Smooth muscle cell (in vitro differentiated cells): Measurements from ENCODE around the gene PDPK1. TPM values are rescaled to one million over a fixed set of nuclear protein-coding genes. Genes with fewer than 3 reads are reported as not detected.

Experiments
- DNase-seq: peaks from one replicate; lab custom pipeline; 2025; ENCODE audit not compliant: unreplicated experiment; lab: John Stamatoyannopoulos, UW
- H2AFZ ChIP-seq: fragments of 200-600 bp; sonication (generic); 2 replicates; pipeline ENCODE4 v1.6.0; 2016; ENCODE audit warnings: antibody characterized with exemption, low read depth, mild to moderate bottlenecking
- H3F3A ChIP-seq: fragments of 200-600 bp; sonication (generic); 2 replicates; pipeline ENCODE4 v1.6.0; 2017; ENCODE audit warnings: antibody characterized with exemption, low read depth
- H3K27ac ChIP-seq: fragments of 200-600 bp; sonication (generic); 2 replicates; pipeline ENCODE4 v1.5.1; 2016; ENCODE audit warnings: low read depth, mild to moderate bottlenecking
- H3K27me3 ChIP-seq: fragments of 200-600 bp; sonication (generic); 2 replicates; pipeline ENCODE4 v1.6.1; 2016; ENCODE audit warnings: low read depth, mild to moderate bottlenecking
- H3K36me3 ChIP-seq: fragments of 200-600 bp; sonication (generic); 2 replicates; pipeline ENCODE4 v1.5.1; 2016; ENCODE audit warnings: low read depth
- H3K4me1 ChIP-seq: fragments of 200-600 bp; sonication (generic); 2 replicates; pipeline ENCODE4 v1.5.1; 2016; ENCODE audit warnings: low read depth
- H3K4me2 ChIP-seq: fragments of 200-600 bp; sonication (generic); 2 replicates; pipeline ENCODE4 v1.6.0; 2016; ENCODE audit warnings: mild to moderate bottlenecking
- H3K4me3 ChIP-seq: fragments of 200-600 bp; sonication (generic); 2 replicates; pipeline ENCODE4 v1.5.1; 2016; ENCODE audit warnings: mild to moderate bottlenecking
- H3K79me2 ChIP-seq: fragments of 200-600 bp; sonication (generic); 2 replicates; pipeline ENCODE4 v1.6.0; 2016; ENCODE audit warnings: low read depth, mild to moderate bottlenecking
- H3K9ac ChIP-seq: fragments of 200-600 bp; sonication (generic); 2 replicates; pipeline ENCODE4 v1.6.0; 2016; ENCODE audit warnings: low read depth
- H3K9me3 ChIP-seq: fragments of 200-600 bp; sonication (generic); replicated peaks from 2 replicates; pipeline ENCODE4 v1.5.1; 2016; ENCODE audit warnings: low read depth
- H4K20me1 ChIP-seq: fragments of 200-600 bp; sonication (generic); 2 replicates; pipeline ENCODE4 v1.6.0; 2016; ENCODE audit warnings: low read depth
- CTCF ChIP-seq: fragments of 200-600 bp; sonication (generic); IDR thresholded peaks from 2 replicates; pipeline ENCODE4 v1.5.1; 2017; ENCODE audit warnings: borderline replicate concordance, mild to moderate bottlenecking, antibody characterized with exemption; ENCODE audit not compliant: insufficient read depth, poor library complexity, severe bottlenecking
- WGBS: methylation state at CpG from one replicate; pipeline ENCODE4 v1.1.7; 2016; ENCODE audit warnings: low lambda C conversion rate; 5-methylcytosine and 5-hydroxymethylcytosine counted together
- polyA plus RNA-seq: library from polyadenylated mRNA; unstranded; fragments of >200 nt; fragmentation: Nextera tagmentation; extraction: Ambion mirVana; gene quantifications from 2 replicates; pipeline ENCODE4 v1.2.1, GENCODE V29; 2016
- total RNA-seq: library from RNA; depleted of rRNA; stranded (reverse); fragments of >200 nt; gene quantifications from 2 replicates; pipeline ENCODE4 v1.2.3, GENCODE V29; 2014

The PDPK1 gene
- total and polyA plus RNA-seq, 2 experiments from 2014 or later, result 16.4 to 23.8 TPM

- Histone ChIP-seq H3K9me3 (no peaks in the 10 kb centered on the region), H3K9ac (no peak overlapping the region), H2AFZ (no peak overlapping the region), H4K20me1 (peaks cover 11% of the 10 kb centered on the region), H3K4me1 (peaks cover 6% of the 10 kb centered on the region), H3K27me3 (no peaks in the 10 kb centered on the region), H3K36me3 (no peaks in the 10 kb centered on the region), H3K4me3 (no peak overlapping the region), H3F3A (no peaks in the 10 kb centered on the region), H3K27ac (no peak overlapping the region), H3K79me2 (peaks cover 17% of the 10 kb centered on the region), H3K4me2 (no peak overlapping the region)
- no peak for TF ChIP-seq CTCF
- over 99% methylated on average over 6 of the region's 6 CpGs for WGBS
- DNase-seq, result no peak
Observed at GRCh38 chr16:2523801-2524231, 14.0 kb upstream of the PDPK1 start.

- peaks cover 6% of the 10 kb centered on the region for H3K4me1 ChIP-seq
- no peak overlapping the region for H3K4me2 ChIP-seq
- H3K36me3 ChIP-seq, result no peaks in the 10 kb centered on the region
- H3K4me3 ChIP-seq, result no peak overlapping the region
- no peak overlapping the region for H2AFZ ChIP-seq
- no peak overlapping the region for H3K27ac ChIP-seq
- no peak for DNase-seq
- no peaks in the 10 kb centered on the region for H3K27me3 ChIP-seq
- H3K79me2 ChIP-seq, result peaks cover 11% of the 10 kb centered on the region
- no peak overlapping the region for H3K9ac ChIP-seq
- H3F3A ChIP-seq, result no peaks in the 10 kb centered on the region
- H4K20me1 ChIP-seq, result peaks cover 5% of the 10 kb centered on the region
- H3K9me3 ChIP-seq, result no peaks in the 10 kb centered on the region
- 97% methylated on average over 9 of the region's 9 CpGs for WGBS
- TF ChIP-seq CTCF, result no peak
Observed at GRCh38 chr16:2524339-2524938, 13.4 kb upstream of the PDPK1 start.

GRCh38 chr16:2526135-2526534 is 11.7 kb upstream of the PDPK1 start:
- Histone ChIP-seq H3K27ac (no peak overlapping the region), H2AFZ (no peak overlapping the region), H3K4me2 (no peak overlapping the region), H3F3A (peaks cover 2% of the 10 kb centered on the region), H3K79me2 (peaks cover 1% of the 10 kb centered on the region), H3K4me1 (peaks cover 3% of the 10 kb centered on the region), H3K9me3 (no peaks in the 10 kb centered on the region), H3K36me3 (no peaks in the 10 kb centered on the region), H4K20me1 (no peaks in the 10 kb centered on the region), H3K9ac (no peak overlapping the region), H3K27me3 (no peaks in the 10 kb centered on the region), H3K4me3 (no peak overlapping the region)
- 96% methylated on average over 8 of the region's 8 CpGs for WGBS
- TF ChIP-seq CTCF, result no peak
- no peak for DNase-seq
